PC-9 (cell line): ENCODE data around the gene CLDN6. TPM values are rescaled to one million over a fixed set of nuclear protein-coding genes. Genes with fewer than 3 reads are reported as not detected.

ENCODE experiments used
- BruUV-seq: library from RNA; stranded (reverse); fragments of 400-500 nt; replicated peaks from 2 replicates; lab custom pipeline; 2021; lab: Mats Ljungman, UMichigan
- CTCF ChIA-PET: fragments of 300-600 bp; sonication (Branson Sonifier 250); formaldehyde crosslinking; loops from one replicate; lab custom pipeline; 2022; ENCODE audit warnings: antibody characterized with exemption; lab: Charles Lee
- POLR2A ChIA-PET: fragments of 300-600 bp; sonication (Branson Sonifier 250); formaldehyde crosslinking; loops from one replicate; lab custom pipeline; 2022; ENCODE audit warnings: antibody characterized with exemption; ENCODE audit not compliant: unreplicated experiment; lab: Charles Lee
- DNase-seq, 2 experiments: peaks; one replicate each; pipeline versions ENCODE4 v3.0.0 to v3.0.0-alpha.2; 2015 to 2022; ENCODE audit warnings: mixed read lengths in 1 of 2
- H2AFZ ChIP-seq: fragments of 200-600 bp; sonication (generic); 2 replicates; pipeline ENCODE4 v1.8.1; 2017; ENCODE audit warnings: antibody characterized with exemption
- H3F3A ChIP-seq: fragments of 200-600 bp; sonication (generic); 2 replicates; pipeline ENCODE4 v1.8.1; 2017; ENCODE audit warnings: antibody characterized with exemption, mild to moderate bottlenecking, low read depth; ENCODE audit not compliant: insufficient read depth
- H3K27ac ChIP-seq: fragments of 200-600 bp; sonication (generic); 2 replicates; pipeline ENCODE4 v1.6.1; 2016; ENCODE audit warnings: mixed run types
- H3K27me3 ChIP-seq: fragments of 200-600 bp; sonication (generic); 2 replicates; pipeline ENCODE4 v1.6.1; 2016; ENCODE audit warnings: low read depth, mixed run types; ENCODE audit not compliant: insufficient read depth
- H3K36me3 ChIP-seq: fragments of 200-600 bp; sonication (generic); 2 replicates; pipeline ENCODE4 v1.6.1; 2016; ENCODE audit warnings: low read depth, mixed run types
- H3K4me1 ChIP-seq: fragments of 200-600 bp; sonication (generic); replicated peaks from 2 replicates; pipeline ENCODE4 v1.6.1; 2016; ENCODE audit warnings: mixed run types; ENCODE audit not compliant: insufficient read depth
- H3K4me2 ChIP-seq: fragments of 200-600 bp; sonication (generic); 2 replicates; pipeline ENCODE4 v1.6.1; 2017; ENCODE audit warnings: mixed run types
- H3K4me3 ChIP-seq: fragments of 200-600 bp; sonication (generic); 2 replicates; pipeline ENCODE4 v1.6.1; 2016; ENCODE audit warnings: mixed run types
- H3K79me2 ChIP-seq: fragments of 200-600 bp; sonication (generic); 2 replicates; pipeline ENCODE4 v1.6.1; 2017; ENCODE audit warnings: low read depth, mixed run types
- H3K9me2 ChIP-seq: fragments of 200-600 bp; sonication (generic); 2 replicates; pipeline ENCODE4 v1.8.1; 2017; ENCODE audit warnings: mild to moderate bottlenecking; ENCODE audit not compliant: insufficient read depth
- H3K9me3 ChIP-seq: fragments of 200-600 bp; sonication (generic); 2 replicates; pipeline ENCODE4 v1.8.1; 2016; ENCODE audit warnings: low read depth; ENCODE audit not compliant: insufficient read depth
- H4K20me1 ChIP-seq: fragments of 200-600 bp; sonication (generic); 2 replicates; pipeline ENCODE4 v1.8.1; 2017; ENCODE audit not compliant: insufficient read depth
- EZH2 ChIP-seq: fragments of 200-600 bp; sonication (generic); IDR thresholded peaks from 2 replicates; pipeline ENCODE4 v1.8.0; 2017; ENCODE audit warnings: antibody characterized with exemption, low read depth
- intact Hi-C: fragments of 100-400 bp; cut with micrococcal nuclease; formaldehyde crosslinking; loops from one replicate; pipeline ENCODE4 v1.10.0; 2022; ENCODE audit not compliant: unreplicated experiment
- total RNA-seq: library from RNA; stranded (reverse); gene quantifications from 2 replicates; pipeline ENCODE4 v1.2.3, GENCODE V29; 2021
- TF ChIP-seq, protein P1 (sequence below): fragments of 200-600 bp; sonication (generic); conservative IDR thresholded peaks from 2 replicates; pipeline ENCODE4 v1.6.1; 2017; ENCODE audit warnings: mixed run types, antibody characterized with exemption, mild to moderate bottlenecking, moderate library complexity

Gene CLDN6
- total RNA-seq, 1 experiment from 2014 or later = 0.26 TPM

DNA sequence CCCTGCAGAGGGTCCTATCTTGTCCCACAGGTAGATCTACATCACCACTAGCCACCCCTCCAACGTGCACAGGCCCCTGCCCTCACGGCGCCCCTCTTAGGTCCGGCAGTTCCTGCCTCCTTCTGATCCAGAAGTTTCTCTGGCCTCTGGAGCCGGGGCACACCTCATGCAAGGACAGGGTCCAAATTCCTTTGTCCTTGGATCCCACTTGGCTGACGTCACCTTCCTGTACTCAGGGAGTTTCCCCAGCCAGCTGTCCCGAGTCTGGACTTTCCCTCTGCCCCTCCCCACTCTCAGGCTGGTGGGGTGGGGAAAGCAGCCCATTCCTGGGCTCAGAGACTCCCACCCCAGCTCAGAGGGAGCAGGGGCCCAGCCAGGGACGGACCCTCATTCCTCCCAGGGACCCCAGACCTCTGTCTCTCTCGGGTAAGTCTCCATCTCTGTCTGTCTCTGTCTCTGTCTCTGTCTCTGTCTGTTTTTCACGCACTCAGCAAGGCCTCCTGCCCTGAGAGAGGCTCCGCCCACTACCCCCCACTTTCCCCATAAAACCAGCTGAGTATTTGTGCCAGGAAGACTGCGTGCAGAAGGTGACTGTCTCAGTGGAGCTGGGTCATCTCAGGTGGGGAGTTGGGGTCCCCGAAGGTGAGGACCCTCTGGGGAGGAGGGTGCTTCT lies 47.2 kb upstream of the CLDN6 start, which contains the start of gene IL32:
Gene IL32 (plus strand): TSS at position 572 of the 673 bp plus-strand sequence. CDS start 172 bp downstream, outside the sequence.
- Histone ChIP-seq H3K9me3 (no peaks in the 10 kb centered on the region), H3F3A (no peaks in the 10 kb centered on the region), H3K36me3 (no peaks in the 10 kb centered on the region), H3K4me3 (no peak within 1 kb of the TSS), H3K27ac (no peak within 1 kb of the TSS), H3K79me2 (no peaks in the 10 kb centered on the region), H3K9me2 (no peaks in the 10 kb centered on the region), H3K4me2 (no peak within 1 kb of the TSS), H3K27me3 (no peaks in the 10 kb centered on the region), H4K20me1 (no peaks in the 10 kb centered on the region), H2AFZ (no peak within 1 kb of the TSS), H3K4me1 (peaks cover 12% of the 10 kb centered on the region)
- no peak for DNase-seq
- ChIA-PET POLR2A (no interaction called here), CTCF (no interaction called here)
- intact Hi-C loops = no loop called here
- BruUV-seq = no TSS peak
- TF ChIP-seq, protein P1, sequence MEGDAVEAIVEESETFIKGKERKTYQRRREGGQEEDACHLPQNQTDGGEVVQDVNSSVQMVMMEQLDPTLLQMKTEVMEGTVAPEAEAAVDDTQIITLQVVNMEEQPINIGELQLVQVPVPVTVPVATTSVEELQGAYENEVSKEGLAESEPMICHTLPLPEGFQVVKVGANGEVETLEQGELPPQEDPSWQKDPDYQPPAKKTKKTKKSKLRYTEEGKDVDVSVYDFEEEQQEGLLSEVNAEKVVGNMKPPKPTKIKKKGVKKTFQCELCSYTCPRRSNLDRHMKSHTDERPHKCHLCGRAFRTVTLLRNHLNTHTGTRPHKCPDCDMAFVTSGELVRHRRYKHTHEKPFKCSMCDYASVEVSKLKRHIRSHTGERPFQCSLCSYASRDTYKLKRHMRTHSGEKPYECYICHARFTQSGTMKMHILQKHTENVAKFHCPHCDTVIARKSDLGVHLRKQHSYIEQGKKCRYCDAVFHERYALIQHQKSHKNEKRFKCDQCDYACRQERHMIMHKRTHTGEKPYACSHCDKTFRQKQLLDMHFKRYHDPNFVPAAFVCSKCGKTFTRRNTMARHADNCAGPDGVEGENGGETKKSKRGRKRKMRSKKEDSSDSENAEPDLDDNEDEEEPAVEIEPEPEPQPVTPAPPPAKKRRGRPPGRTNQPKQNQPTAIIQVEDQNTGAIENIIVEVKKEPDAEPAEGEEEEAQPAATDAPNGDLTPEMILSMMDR = no peak
- no peak for TF ChIP-seq EZH2

DNA sequence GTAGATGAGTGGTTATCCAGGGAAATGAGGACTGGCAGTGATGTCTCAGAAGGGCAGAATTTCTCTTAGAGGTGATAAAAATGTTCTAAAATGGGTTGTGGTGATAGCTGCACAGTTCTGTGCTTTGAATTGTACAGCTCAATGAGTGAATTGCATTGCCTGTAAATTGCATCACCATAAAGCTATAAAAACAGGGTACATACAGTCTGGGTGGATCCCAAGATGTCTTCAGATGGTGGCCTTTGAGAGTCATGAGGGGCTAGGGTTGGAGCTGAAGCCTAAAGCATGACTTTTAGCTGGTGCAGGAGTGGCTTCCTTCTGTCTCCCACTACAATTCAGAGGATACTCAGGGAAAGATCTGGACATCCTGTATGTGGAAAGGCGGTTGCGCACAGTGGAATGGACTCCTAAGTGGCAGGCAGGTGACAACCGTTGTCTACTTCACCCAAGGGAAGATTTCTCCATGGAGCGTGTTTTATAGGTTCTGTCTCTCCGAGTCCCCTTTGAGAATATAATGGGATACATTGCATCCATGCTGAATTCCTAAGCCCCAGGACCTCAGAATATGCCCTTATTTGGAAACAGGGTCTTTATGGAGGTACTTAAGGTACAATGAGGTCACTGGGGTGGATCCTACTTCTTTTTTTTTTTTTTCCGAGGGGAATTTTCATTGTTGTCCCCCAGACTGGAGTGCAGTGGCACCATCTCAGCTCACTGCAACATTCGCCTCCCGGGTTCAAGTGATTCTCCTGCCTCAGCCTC lies 45.8 kb upstream of the CLDN6 start:
- Histone ChIP-seq H4K20me1 (no peaks in the 10 kb centered on the region), H3K79me2 (no peaks in the 10 kb centered on the region), H3K4me1 (peaks cover 17% of the 10 kb centered on the region), H3K4me3 (no peak overlapping the region), H2AFZ (no peak overlapping the region), H3K36me3 (no peaks in the 10 kb centered on the region), H3K9me2 (no peaks in the 10 kb centered on the region), H3K27me3 (no peaks in the 10 kb centered on the region), H3K9me3 (no peaks in the 10 kb centered on the region), H3K27ac (no peak overlapping the region), H3F3A (no peaks in the 10 kb centered on the region), H3K4me2 (no peak overlapping the region)
- TF ChIP-seq, protein P1 = no peak
- no peak for TF ChIP-seq EZH2
- no peak for DNase-seq
- BruUV-seq = no TSS peak
- ChIA-PET CTCF (no interaction called here), POLR2A (no interaction called here)
- intact Hi-C loops = no loop called here

DNA sequence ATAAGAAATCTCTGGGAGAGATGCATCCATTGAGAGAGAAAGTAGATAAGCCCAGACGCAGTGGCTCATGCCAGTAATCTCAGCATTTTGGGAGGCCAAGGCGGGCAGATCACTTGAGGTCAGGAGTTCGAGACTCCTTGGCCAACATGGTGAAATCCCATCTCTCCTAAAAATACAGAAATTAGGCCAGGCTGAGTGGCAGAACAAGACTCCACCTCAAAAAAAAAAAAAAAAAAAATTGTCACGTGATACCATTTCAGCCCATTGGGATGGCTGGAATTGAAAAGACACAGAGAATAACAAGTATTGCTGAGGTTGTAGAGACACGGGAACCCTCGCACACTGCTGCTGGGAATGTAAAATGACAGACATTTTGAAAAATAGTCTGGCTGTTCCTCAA lies 44.6 kb upstream of the CLDN6 start:
- Histone ChIP-seq H3F3A (no peaks in the 10 kb centered on the region), H3K27ac (no peak overlapping the region), H3K4me3 (no peak overlapping the region), H4K20me1 (no peaks in the 10 kb centered on the region), H3K9me3 (no peaks in the 10 kb centered on the region), H3K9me2 (no peaks in the 10 kb centered on the region), H3K4me1 (peaks cover 11% of the 10 kb centered on the region), H3K27me3 (no peaks in the 10 kb centered on the region), H2AFZ (no peak overlapping the region), H3K79me2 (no peaks in the 10 kb centered on the region), H3K4me2 (no peak overlapping the region), H3K36me3 (no peaks in the 10 kb centered on the region)
- DNase-seq = no peak
- no peak for TF ChIP-seq EZH2
- TF ChIP-seq, protein P1 = no peak
- ChIA-PET CTCF (no interaction called here), POLR2A (no interaction called here)
- intact Hi-C loops = no loop called here
- BruUV-seq = no TSS peak
